ENCODE measurements around the gene KREMEN1. TPM values are rescaled to one million over a fixed set of nuclear protein-coding genes. Genes with fewer than 3 reads are reported as not detected.

Gene KREMEN1
- polyA plus RNA-seq, 1 donor from 2014 or later = not detected

- no peak overlapping the region for H3K27ac Mint-ChIP-seq
- no peaks in the 10 kb centered on the region for H3K36me3 Mint-ChIP-seq
- H3K4me1 Mint-ChIP-seq = peaks cover 0 to 3% (median 0%) of the 10 kb centered on the region in 3 donors
- H3K4me3 Mint-ChIP-seq = peak overlapping the region in 1 of 4 donors; percentile 6
- H3K27me3 Mint-ChIP-seq = peaks cover 22% of the 10 kb centered on the region
- H3K9me3 Mint-ChIP-seq = peaks cover 0 to 5% (median 4%) of the 10 kb centered on the region in 3 donors
These were observed 64.2 kb downstream of the KREMEN1 start for GRCh38 chr22:29136782-29137700.

- no peak overlapping the region for H3K4me3 Mint-ChIP-seq
- peaks cover 0 to 4% (median 2%) of the 10 kb centered on the region in 3 donors for H3K9me3 Mint-ChIP-seq
- H3K27ac Mint-ChIP-seq = no peak overlapping the region
- H3K27me3 Mint-ChIP-seq = peaks cover 23% of the 10 kb centered on the region
- H3K4me1 Mint-ChIP-seq = peaks cover 0 to 3% (median 0%) of the 10 kb centered on the region in 3 donors
- H3K36me3 Mint-ChIP-seq = no peaks in the 10 kb centered on the region
These were observed 65.9 kb downstream of the KREMEN1 start for GRCh38 chr22:29138556-29139305.

GRCh38 chr22:29139965-29140782 lies 67.3 kb downstream of the KREMEN1 start:
- Mint-ChIP-seq H3K4me3 (no peak overlapping the region), H3K27ac (no peak overlapping the region), H3K27me3 (peaks cover 25% of the 10 kb centered on the region), H3K36me3 (no peaks in the 10 kb centered on the region), H3K9me3 (no peaks in the 10 kb centered on the region), H3K4me1 (no peaks in the 10 kb centered on the region)

- H3K27me3 Mint-ChIP-seq = peaks cover 21% of the 10 kb centered on the region
- H3K4me1 Mint-ChIP-seq = no peaks in the 10 kb centered on the region
- no peak overlapping the region for H3K27ac Mint-ChIP-seq
- no peaks in the 10 kb centered on the region for H3K36me3 Mint-ChIP-seq
- H3K4me3 Mint-ChIP-seq = no peak overlapping the region
- H3K9me3 Mint-ChIP-seq = no peaks in the 10 kb centered on the region
These were observed 68.3 kb downstream of the KREMEN1 start for GRCh38 chr22:29141078-29141688.

GRCh38 chr22:29142116-29142515 lies 69.3 kb downstream of the KREMEN1 start:
- Mint-ChIP-seq H3K9me3 (no peaks in the 10 kb centered on the region), H3K27me3 (peaks cover 17% of the 10 kb centered on the region), H3K4me3 (no peak overlapping the region), H3K27ac (no peak overlapping the region), H3K36me3 (no peaks in the 10 kb centered on the region), H3K4me1 (no peaks in the 10 kb centered on the region)

- H3K36me3 Mint-ChIP-seq = no peaks in the 10 kb centered on the region
- H3K9me3 Mint-ChIP-seq = no peaks in the 10 kb centered on the region
- H3K4me3 Mint-ChIP-seq = no peak overlapping the region
- H3K27me3 Mint-ChIP-seq = peaks cover 18% of the 10 kb centered on the region
- no peaks in the 10 kb centered on the region for H3K4me1 Mint-ChIP-seq
- no peak overlapping the region for H3K27ac Mint-ChIP-seq
These were observed 71.3 kb downstream of the KREMEN1 start for GRCh38 chr22:29143941-29144785.

- no peaks in the 10 kb centered on the region for H3K9me3 Mint-ChIP-seq
- no peaks in the 10 kb centered on the region for H3K36me3 Mint-ChIP-seq
- peaks cover 21% of the 10 kb centered on the region for H3K27me3 Mint-ChIP-seq
- no peak overlapping the region for H3K4me3 Mint-ChIP-seq
- H3K27ac Mint-ChIP-seq = no peak overlapping the region
- no peaks in the 10 kb centered on the region for H3K4me1 Mint-ChIP-seq
These were observed 71.9 kb downstream of the KREMEN1 start for GRCh38 chr22:29144786-29145160.

- Mint-ChIP-seq H3K4me1 (no peaks in the 10 kb centered on the region), H3K36me3 (no peaks in the 10 kb centered on the region), H3K27ac (no peak overlapping the region), H3K9me3 (no peaks in the 10 kb centered on the region), H3K4me3 (no peak overlapping the region), H3K27me3 (peaks cover 21% of the 10 kb centered on the region)
These were observed 72.7 kb downstream of the KREMEN1 start for GRCh38 chr22:29145321-29146072.

GRCh38 chr22:29146091-29146560 lies 73.3 kb downstream of the KREMEN1 start:
- H3K4me1 Mint-ChIP-seq = no peaks in the 10 kb centered on the region
- no peaks in the 10 kb centered on the region for H3K36me3 Mint-ChIP-seq
- H3K27me3 Mint-ChIP-seq = peaks cover 21% of the 10 kb centered on the region
- no peak overlapping the region for H3K4me3 Mint-ChIP-seq
- H3K27ac Mint-ChIP-seq = no peak overlapping the region
- H3K9me3 Mint-ChIP-seq = no peaks in the 10 kb centered on the region

- Mint-ChIP-seq H3K4me3 (no peak overlapping the region), H3K27ac (no peak overlapping the region), H3K36me3 (no peaks in the 10 kb centered on the region), H3K9me3 (no peaks in the 10 kb centered on the region), H3K4me1 (no peaks in the 10 kb centered on the region), H3K27me3 (peaks cover 21% of the 10 kb centered on the region)
These were observed 73.9 kb downstream of the KREMEN1 start for GRCh38 chr22:29146771-29147170.

- Mint-ChIP-seq H3K27me3 (peaks cover 25% of the 10 kb centered on the region), H3K4me3 (no peak overlapping the region), H3K9me3 (no peaks in the 10 kb centered on the region), H3K36me3 (no peaks in the 10 kb centered on the region), H3K27ac (no peak overlapping the region), H3K4me1 (no peaks in the 10 kb centered on the region)
These were observed 74.6 kb downstream of the KREMEN1 start for GRCh38 chr22:29147331-29147899.

GRCh38 chr22:29148036-29148435 lies 75.2 kb downstream of the KREMEN1 start:
- Mint-ChIP-seq H3K36me3 (no peaks in the 10 kb centered on the region), H3K27me3 (peaks cover 27% of the 10 kb centered on the region), H3K4me3 (no peak overlapping the region), H3K9me3 (no peaks in the 10 kb centered on the region), H3K27ac (no peak overlapping the region), H3K4me1 (peaks cover 0 to under 1% (median 0%) of the 10 kb centered on the region in 3 donors)

- Mint-ChIP-seq H3K9me3 (no peaks in the 10 kb centered on the region), H3K27ac (no peak overlapping the region), H3K4me1 (peaks cover 0 to 2% (median 2%) of the 10 kb centered on the region in 3 donors), H3K4me3 (no peak overlapping the region), H3K36me3 (no peaks in the 10 kb centered on the region), H3K27me3 (peaks cover 31% of the 10 kb centered on the region)
These were observed 76.0 kb downstream of the KREMEN1 start for GRCh38 chr22:29148826-29149225.
